ENCODE measurements around the gene AGPAT3. TPM values are rescaled to one million over a fixed set of nuclear protein-coding genes. Genes with fewer than 3 reads are reported as not detected.

The AGPAT3 gene
- total and polyA plus RNA-seq, 7 experiments from 2014 or later, result 11.4 to 121 (median 62.5) TPM

- Mint-ChIP-seq H3K4me1 (peaks cover 15 to 24% (median 21%) of the 10 kb centered on the region in 7 donors), H3K27ac (peak overlapping the region; percentile 39 to 96 (median 85)), H3K4me3 (peak overlapping the region in 7 of 10 donors; percentile 79 to 95 (median 92)), H3K27me3 (no peaks in the 10 kb centered on the region), H3K36me3 (peaks cover 0 to 8% (median 0%) of the 10 kb centered on the region in 5 donors), H3K9me3 (no peaks in the 10 kb centered on the region)
- DNase-seq (no peak), ATAC-seq (no peak)
- Histone ChIP-seq H3K9me3 (ENCODE audit: control insufficient read depth in 2 of 3, low read length in 3 of 3) (no peaks in the 10 kb centered on the region), H3K27ac (ENCODE audit: low read depth, low read length) (peak overlapping the region; percentile 26), H3K27me3 (ENCODE audit: control insufficient read depth in 2 of 2, insufficient read depth in 2 of 2, low read length in 2 of 2) (no peaks in the 10 kb centered on the region), H3K4me1 (ENCODE audit: control insufficient read depth in 2 of 2, insufficient read depth in 2 of 2, low read length in 2 of 2) (peaks cover 0 to 9% of the 10 kb centered on the region in 2 donors), H3K4me3 (ENCODE audit: low read length) (no peak overlapping the region), H3K36me3 (ENCODE audit: control insufficient read depth in 2 of 3, insufficient read depth in 3 of 3, low read length in 3 of 3) (peaks cover 0 to 32% (median 0%) of the 10 kb centered on the region in 3 experiments)
- CTCF ChIA-PET, result interaction anchor here (0.6 to 2.2 kb wide), 8 partner anchors 21 to 133 kb away, joined by 3 to 9 read pairs (median 4); no protein-coding TSS in a partner anchor
- intact Hi-C loops (cut with micrococcal nuclease), result loop anchor here (1.0 to 5.0 kb wide), 6 partner anchors 22 to 150 kb away; partner anchors contain the start of genes AGPAT3 (in 1 of the 2) and RRP1 (in 1 of the 2)
- POLR2A ChIA-PET, result interaction anchor here (0.7 kb wide), 1 partner anchor 19 kb away, joined by 3 read pairs; no protein-coding TSS in a partner anchor
Measured at GRCh38 chr21:43939443-43940328, 74.7 kb downstream of the AGPAT3 start.

- Histone ChIP-seq H3K27me3 (ENCODE audit: control insufficient read depth in 2 of 2, insufficient read depth in 2 of 2, low read length in 2 of 2) (no peaks in the 10 kb centered on the region), H3K9me3 (ENCODE audit: control insufficient read depth in 2 of 3, low read length in 3 of 3) (no peaks in the 10 kb centered on the region), H3K4me1 (ENCODE audit: control insufficient read depth in 2 of 2, insufficient read depth in 2 of 2, low read length in 2 of 2) (peaks cover 0 to 9% of the 10 kb centered on the region in 2 donors), H3K4me3 (ENCODE audit: low read length) (no peak overlapping the region), H3K36me3 (ENCODE audit: control insufficient read depth in 2 of 3, insufficient read depth in 3 of 3, low read length in 3 of 3) (peaks cover 0 to 28% (median 0%) of the 10 kb centered on the region in 3 experiments), H3K27ac (ENCODE audit: low read depth, low read length) (no peak overlapping the region)
- ChIA-PET CTCF (interaction anchor here (0.6 to 2.2 kb wide), 5 partner anchors 23 to 131 kb away, joined by 3 to 7 read pairs (median 3); no protein-coding TSS in a partner anchor), POLR2A (interaction anchor here (0.7 to 1.4 kb wide), 3 partner anchors 14 to 20 kb away, joined by 3 to 5 read pairs (median 4); no protein-coding TSS in a partner anchor)
- Mint-ChIP-seq H3K27me3 (no peaks in the 10 kb centered on the region), H3K4me3 (no peak overlapping the region), H3K27ac (no peak overlapping the region), H3K9me3 (no peaks in the 10 kb centered on the region), H3K4me1 (peaks cover 15 to 24% (median 21%) of the 10 kb centered on the region in 7 donors), H3K36me3 (peaks cover 0 to 7% (median 0%) of the 10 kb centered on the region in 5 donors)
- intact Hi-C loops (cut with micrococcal nuclease), result no loop called here
- ATAC-seq, result no peak
- DNase-seq, result no peak
Measured at GRCh38 chr21:43940329-43941050, 75.5 kb downstream of the AGPAT3 start.

GRCh38 chr21:43942201-43942600, 77.2 kb downstream of the AGPAT3 start:
- Mint-ChIP-seq H3K27me3 (no peaks in the 10 kb centered on the region), H3K4me1 (peaks cover 15 to 24% (median 21%) of the 10 kb centered on the region in 7 donors), H3K36me3 (peaks cover 0 to 16% (median 8%) of the 10 kb centered on the region in 5 donors), H3K27ac (no peak overlapping the region), H3K4me3 (no peak overlapping the region), H3K9me3 (no peaks in the 10 kb centered on the region)
- Histone ChIP-seq H3K4me3 (ENCODE audit: low read length) (no peak overlapping the region), H3K4me1 (ENCODE audit: control insufficient read depth in 2 of 2, insufficient read depth in 2 of 2, low read length in 2 of 2) (peaks cover 0 to 9% of the 10 kb centered on the region in 2 donors), H3K36me3 (ENCODE audit: control insufficient read depth in 2 of 3, insufficient read depth in 3 of 3, low read length in 3 of 3) (peaks cover 0 to 34% (median 0%) of the 10 kb centered on the region in 3 experiments), H3K27me3 (ENCODE audit: control insufficient read depth in 2 of 2, insufficient read depth in 2 of 2, low read length in 2 of 2) (no peaks in the 10 kb centered on the region), H3K9me3 (ENCODE audit: control insufficient read depth in 2 of 3, low read length in 3 of 3) (no peaks in the 10 kb centered on the region), H3K27ac (ENCODE audit: low read depth, low read length) (no peak overlapping the region)
- DNase-seq (no peak), ATAC-seq (no peak)
- POLR2A ChIA-PET, result interaction anchor here (1.4 kb wide), 1 partner anchor 16 kb away, joined by 4 read pairs; no protein-coding TSS in a partner anchor
- intact Hi-C loops (cut with micrococcal nuclease), result no loop called here
- CTCF ChIA-PET, result interaction anchor here (1.7 kb wide), 1 partner anchor 132 kb away, joined by 4 read pairs; no protein-coding TSS in a partner anchor

GRCh38 chr21:43942621-43943020, 77.6 kb downstream of the AGPAT3 start:
- H3K27me3 ChIP-seq (ENCODE audit: control insufficient read depth in 2 of 2, insufficient read depth in 2 of 2, low read length in 2 of 2), result no peaks in the 10 kb centered on the region
- DNase-seq (no peak), ATAC-seq (no peak)
- Mint-ChIP-seq H3K9me3 (no peaks in the 10 kb centered on the region), H3K4me3 (no peak overlapping the region), H3K36me3 (peaks cover 0 to 15% (median 9%) of the 10 kb centered on the region in 5 donors), H3K27me3 (no peaks in the 10 kb centered on the region), H3K27ac (no peak overlapping the region), H3K4me1 (peaks cover 13 to 22% (median 18%) of the 10 kb centered on the region in 7 donors)
- no peak overlapping the region for H3K27ac ChIP-seq (ENCODE audit: low read depth, low read length)
- H3K36me3 ChIP-seq (ENCODE audit: control insufficient read depth in 2 of 3, insufficient read depth in 3 of 3, low read length in 3 of 3), result peaks cover 0 to 34% (median 0%) of the 10 kb centered on the region in 3 experiments
- no peaks in the 10 kb centered on the region for H3K9me3 ChIP-seq (ENCODE audit: control insufficient read depth in 2 of 3, low read length in 3 of 3)
- peaks cover 0 to 9% of the 10 kb centered on the region in 2 donors for H3K4me1 ChIP-seq (ENCODE audit: control insufficient read depth in 2 of 2, insufficient read depth in 2 of 2, low read length in 2 of 2)
- ChIA-PET CTCF (interaction anchor here (1.7 kb wide), 1 partner anchor 132 kb away, joined by 4 read pairs; no protein-coding TSS in a partner anchor), POLR2A (no interaction called here)
- intact Hi-C loops (cut with micrococcal nuclease), result no loop called here
- no peak overlapping the region for H3K4me3 ChIP-seq (ENCODE audit: low read length)

GRCh38 chr21:43943512-43944077, 78.6 kb downstream of the AGPAT3 start:
- peak overlapping the region in 1 of 9 donors; percentile 38 for H3K27ac Mint-ChIP-seq
- H3K36me3 Mint-ChIP-seq, result peaks cover 0 to 20% (median 17%) of the 10 kb centered on the region in 5 donors
- H3K27me3 Mint-ChIP-seq, result no peaks in the 10 kb centered on the region
- ATAC-seq (no peak), DNase-seq (no peak)
- no peaks in the 10 kb centered on the region for H3K9me3 ChIP-seq (ENCODE audit: control insufficient read depth in 2 of 3, low read length in 3 of 3)
- peaks cover 0 to 8% (median 4%) of the 10 kb centered on the region in 11 donors for H3K9me3 Mint-ChIP-seq
- peaks cover 0 to 5% of the 10 kb centered on the region in 2 donors for H3K4me1 ChIP-seq (ENCODE audit: control insufficient read depth in 2 of 2, insufficient read depth in 2 of 2, low read length in 2 of 2)
- POLR2A ChIA-PET, result interaction anchor here (0.6 kb wide), 1 partner anchor 146 kb away, joined by 4 read pairs; no protein-coding TSS in a partner anchor
- H3K27ac ChIP-seq (ENCODE audit: low read depth, low read length), result no peak overlapping the region
- H3K27me3 ChIP-seq (ENCODE audit: control insufficient read depth in 2 of 2, insufficient read depth in 2 of 2, low read length in 2 of 2), result no peaks in the 10 kb centered on the region
- H3K4me3 Mint-ChIP-seq, result no peak overlapping the region
- intact Hi-C loops (cut with micrococcal nuclease), result no loop called here
- H3K4me3 ChIP-seq (ENCODE audit: low read length), result no peak overlapping the region
- H3K36me3 ChIP-seq (ENCODE audit: control insufficient read depth in 2 of 3, insufficient read depth in 3 of 3, low read length in 3 of 3), result peaks cover 0 to 41% (median 5%) of the 10 kb centered on the region in 3 experiments
- CTCF ChIA-PET, result no interaction called here
- peaks cover 4 to 13% (median 11%) of the 10 kb centered on the region in 7 donors for H3K4me1 Mint-ChIP-seq
